ENCODE measurements around the gene VPS36.
"Not testable (repeated sequence)": the region's sequence is repeated elsewhere in the genome, so short reads cannot be mapped to it uniquely, and the experiment has no call there.

DNA sequence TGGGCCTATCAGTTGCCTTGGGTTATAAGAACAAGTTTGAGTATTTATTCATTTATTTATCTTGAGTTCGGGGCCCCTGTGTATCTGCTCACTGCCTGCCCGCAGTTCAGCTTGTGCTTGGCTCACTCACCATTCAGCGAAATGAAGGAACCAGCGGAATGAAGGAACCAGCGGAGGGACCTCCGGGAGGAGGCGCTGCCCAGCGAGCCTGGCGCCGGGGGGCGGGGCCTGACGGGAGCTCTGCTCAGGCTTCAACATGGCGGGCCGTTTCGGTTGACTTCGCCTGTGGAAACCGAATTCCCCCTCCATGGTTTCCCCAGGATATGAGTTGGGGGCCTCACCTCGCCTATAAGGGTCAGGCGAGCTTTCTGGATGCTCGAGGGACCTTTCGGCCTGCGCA, 38.3 kb upstream of the VPS36 start:
- TF ChIP-seq, protein P1, sequence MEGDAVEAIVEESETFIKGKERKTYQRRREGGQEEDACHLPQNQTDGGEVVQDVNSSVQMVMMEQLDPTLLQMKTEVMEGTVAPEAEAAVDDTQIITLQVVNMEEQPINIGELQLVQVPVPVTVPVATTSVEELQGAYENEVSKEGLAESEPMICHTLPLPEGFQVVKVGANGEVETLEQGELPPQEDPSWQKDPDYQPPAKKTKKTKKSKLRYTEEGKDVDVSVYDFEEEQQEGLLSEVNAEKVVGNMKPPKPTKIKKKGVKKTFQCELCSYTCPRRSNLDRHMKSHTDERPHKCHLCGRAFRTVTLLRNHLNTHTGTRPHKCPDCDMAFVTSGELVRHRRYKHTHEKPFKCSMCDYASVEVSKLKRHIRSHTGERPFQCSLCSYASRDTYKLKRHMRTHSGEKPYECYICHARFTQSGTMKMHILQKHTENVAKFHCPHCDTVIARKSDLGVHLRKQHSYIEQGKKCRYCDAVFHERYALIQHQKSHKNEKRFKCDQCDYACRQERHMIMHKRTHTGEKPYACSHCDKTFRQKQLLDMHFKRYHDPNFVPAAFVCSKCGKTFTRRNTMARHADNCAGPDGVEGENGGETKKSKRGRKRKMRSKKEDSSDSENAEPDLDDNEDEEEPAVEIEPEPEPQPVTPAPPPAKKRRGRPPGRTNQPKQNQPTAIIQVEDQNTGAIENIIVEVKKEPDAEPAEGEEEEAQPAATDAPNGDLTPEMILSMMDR (conservative IDR thresholded peaks at IDR 0.05; ENCODE audit: low read length), result not testable (repeated sequence)
- TF ChIP-seq EZH2phosphoT487 (IDR thresholded peaks at IDR 0.05; ENCODE audit: borderline replicate concordance), result not testable (repeated sequence)
